ENCODE results near the gene ACP2. TPM values are rescaled to one million over a fixed set of nuclear protein-coding genes. Genes with fewer than 3 reads are reported as not detected.

ACP2 gene
- total RNA-seq, 4 donors from 2014 or later = 21.0 to 46.0 (median 32.0) TPM

DNA sequence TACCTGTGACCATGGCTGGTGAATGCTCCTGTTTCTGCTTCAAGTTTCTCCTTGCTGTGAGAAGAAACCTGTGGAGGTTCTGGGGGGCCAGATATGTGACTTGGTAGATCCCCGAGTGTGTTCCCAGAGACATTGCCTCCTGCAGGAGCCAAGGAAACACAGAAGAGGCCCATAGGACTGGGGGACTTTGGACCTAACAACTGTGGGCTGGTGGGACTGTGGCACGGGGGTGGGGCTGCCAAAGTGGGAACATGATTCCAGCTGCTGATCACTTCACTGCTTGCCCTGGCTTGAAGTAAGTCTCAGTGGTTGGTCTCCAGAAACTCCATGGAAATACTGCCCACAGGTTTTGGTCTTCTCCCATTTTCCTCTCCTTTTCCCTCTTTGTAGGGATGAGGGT is 5.0 kb upstream of the ACP2 start:
- Histone ChIP-seq H3K27ac (peak overlapping the region in 3 of 4 donors; percentile 74 to 80 (median 76)), H3K36me3 (no peaks in the 10 kb centered on the region), H3K4me3 (no peak overlapping the region), H3K9me3 (no peaks in the 10 kb centered on the region), H3K27me3 (no peaks in the 10 kb centered on the region), H3K4me1 (peaks cover 0 to 67% (median 44%) of the 10 kb centered on the region in 3 donors)
- TF ChIP-seq POLR2A (IDR thresholded peaks at IDR 0.05) = no peak
- TF ChIP-seq EP300 (IDR thresholded peaks at IDR 0.05) = no peak
- no peak for TF ChIP-seq POLR2AphosphoS5 (IDR thresholded peaks at IDR 0.05)
- TF ChIP-seq, protein P1, sequence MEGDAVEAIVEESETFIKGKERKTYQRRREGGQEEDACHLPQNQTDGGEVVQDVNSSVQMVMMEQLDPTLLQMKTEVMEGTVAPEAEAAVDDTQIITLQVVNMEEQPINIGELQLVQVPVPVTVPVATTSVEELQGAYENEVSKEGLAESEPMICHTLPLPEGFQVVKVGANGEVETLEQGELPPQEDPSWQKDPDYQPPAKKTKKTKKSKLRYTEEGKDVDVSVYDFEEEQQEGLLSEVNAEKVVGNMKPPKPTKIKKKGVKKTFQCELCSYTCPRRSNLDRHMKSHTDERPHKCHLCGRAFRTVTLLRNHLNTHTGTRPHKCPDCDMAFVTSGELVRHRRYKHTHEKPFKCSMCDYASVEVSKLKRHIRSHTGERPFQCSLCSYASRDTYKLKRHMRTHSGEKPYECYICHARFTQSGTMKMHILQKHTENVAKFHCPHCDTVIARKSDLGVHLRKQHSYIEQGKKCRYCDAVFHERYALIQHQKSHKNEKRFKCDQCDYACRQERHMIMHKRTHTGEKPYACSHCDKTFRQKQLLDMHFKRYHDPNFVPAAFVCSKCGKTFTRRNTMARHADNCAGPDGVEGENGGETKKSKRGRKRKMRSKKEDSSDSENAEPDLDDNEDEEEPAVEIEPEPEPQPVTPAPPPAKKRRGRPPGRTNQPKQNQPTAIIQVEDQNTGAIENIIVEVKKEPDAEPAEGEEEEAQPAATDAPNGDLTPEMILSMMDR (IDR thresholded peaks at IDR 0.05) = no peak
- 89% methylated on average over 1 of the region's 2 CpGs; no CpG with 5 or more reads in 1 of the 2 donors for WGBS, 2 donors (ENCODE audit: low coverage in 1 of 2)
- ATAC-seq = no peak

DNA sequence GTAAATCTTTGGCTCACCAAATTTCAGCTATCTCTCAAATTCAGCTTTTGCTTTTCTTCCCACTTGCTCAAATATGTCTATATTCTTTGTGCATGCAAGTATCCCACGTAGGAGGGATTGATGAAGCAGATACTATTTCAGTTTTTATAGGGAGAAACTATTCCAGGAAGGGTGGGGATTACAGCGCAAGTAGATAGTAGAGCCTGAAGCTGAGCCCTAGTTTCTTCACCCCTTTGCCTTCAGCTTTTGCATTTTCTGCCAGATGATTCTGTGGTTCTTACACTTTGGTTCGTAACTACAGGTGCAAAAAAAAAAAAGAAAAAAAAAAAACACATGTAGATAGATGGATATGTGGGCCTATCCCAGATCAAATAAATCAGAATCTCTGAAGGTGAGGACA is 3.1 kb upstream of the ACP2 start:
- Histone ChIP-seq H3K4me3 (no peak overlapping the region), H3K4me1 (peaks cover 0 to 64% (median 39%) of the 10 kb centered on the region in 3 donors), H3K27me3 (no peaks in the 10 kb centered on the region), H3K36me3 (peaks cover 0 to 5% of the 10 kb centered on the region in 2 donors), H3K9me3 (no peaks in the 10 kb centered on the region), H3K27ac (no peak overlapping the region)
- TF ChIP-seq POLR2AphosphoS5 (IDR thresholded peaks at IDR 0.05) = no peak
- TF ChIP-seq POLR2A (IDR thresholded peaks at IDR 0.05) = no peak
- TF ChIP-seq, protein P1 (IDR thresholded peaks at IDR 0.05) = no peak
- ATAC-seq = no peak
- WGBS, 2 donors (ENCODE audit: low coverage in 1 of 2) = 61 to 69% methylated on average over 3 of the region's 3 CpGs

DNA sequence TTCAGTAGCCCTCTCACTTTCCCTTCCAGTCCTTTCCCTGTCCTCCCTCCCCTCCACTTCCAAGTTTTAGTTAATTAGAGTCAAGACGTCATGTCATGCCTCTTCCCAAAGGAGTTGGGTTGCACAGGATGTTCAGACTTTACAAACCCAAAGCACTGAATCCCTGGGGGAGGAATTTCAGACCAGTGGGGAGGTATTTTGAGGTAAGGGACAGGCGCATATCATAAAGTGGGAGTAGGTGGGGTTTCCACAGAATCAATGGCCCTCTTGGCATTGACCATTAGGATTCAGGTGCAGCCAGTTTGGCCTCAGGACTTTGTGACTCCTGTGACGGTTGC is 733 bp upstream of the ACP2 start:
- peaks cover 0 to 47% (median 23%) of the 10 kb centered on the region in 3 donors for H3K4me1 ChIP-seq
- ATAC-seq = no peak

DNA sequence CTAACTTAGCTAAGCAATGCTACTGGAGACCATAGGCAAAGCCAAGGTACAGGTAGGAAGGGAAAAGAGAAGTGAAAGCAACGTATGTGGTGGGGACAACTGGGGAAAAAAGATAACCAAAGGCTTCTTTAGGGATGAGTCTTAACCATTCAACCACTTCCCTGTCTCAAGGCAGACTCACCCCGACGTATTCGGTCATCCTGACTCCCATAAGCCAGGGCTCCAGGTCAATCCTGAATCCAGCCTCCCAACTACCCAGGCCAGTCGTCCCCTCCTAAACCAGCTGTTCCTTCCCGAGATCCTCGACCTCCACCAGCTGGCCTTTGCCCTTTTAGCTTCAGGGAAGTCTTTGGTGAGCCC is 330 bp downstream of the ACP2 start:
- peaks cover 0 to 36% (median 14%) of the 10 kb centered on the region in 3 donors for H3K4me1 ChIP-seq
- TF ChIP-seq, protein P1 (IDR thresholded peaks at IDR 0.05) = no peak
- no peak for TF ChIP-seq EP300 (IDR thresholded peaks at IDR 0.05)
- no peak for TF ChIP-seq POLR2AphosphoS5 (IDR thresholded peaks at IDR 0.05)
- no peak for TF ChIP-seq POLR2A (IDR thresholded peaks at IDR 0.05)
- H3K9me3 ChIP-seq = no peaks in the 10 kb centered on the region
- 5% methylated on average over 5 of the region's 7 CpGs; no CpG with 5 or more reads in 1 of the 2 donors for WGBS, 2 donors (ENCODE audit: low coverage in 1 of 2)
- H3K36me3 ChIP-seq = peaks cover 0 to 39% of the 10 kb centered on the region in 2 donors
- peak overlapping the region; percentile 60 to 88 for H3K4me3 ChIP-seq
- peak; percentile 2 for ATAC-seq
- H3K27ac ChIP-seq = peak overlapping the region; percentile 44 to 88 (median 87)
- no peaks in the 10 kb centered on the region for H3K27me3 ChIP-seq

More for the DNA sequence above, 733 bp upstream of the ACP2 start:
- 58% methylated on average over 3 of the region's 3 CpGs; no CpG with 5 or more reads in 1 of the 2 donors for WGBS, 2 donors (ENCODE audit: low coverage in 1 of 2)
- Histone ChIP-seq H3K4me3 (peak overlapping the region; percentile 60 to 88), H3K27ac (peak overlapping the region in 3 of 4 donors; percentile 86 to 88 (median 88)), H3K27me3 (no peaks in the 10 kb centered on the region), H3K9me3 (no peaks in the 10 kb centered on the region), H3K36me3 (peaks cover 0 to 29% of the 10 kb centered on the region in 2 donors)
- TF ChIP-seq, protein P1 (IDR thresholded peaks at IDR 0.05) = no peak
- no peak for TF ChIP-seq POLR2AphosphoS5 (IDR thresholded peaks at IDR 0.05)

DNA sequence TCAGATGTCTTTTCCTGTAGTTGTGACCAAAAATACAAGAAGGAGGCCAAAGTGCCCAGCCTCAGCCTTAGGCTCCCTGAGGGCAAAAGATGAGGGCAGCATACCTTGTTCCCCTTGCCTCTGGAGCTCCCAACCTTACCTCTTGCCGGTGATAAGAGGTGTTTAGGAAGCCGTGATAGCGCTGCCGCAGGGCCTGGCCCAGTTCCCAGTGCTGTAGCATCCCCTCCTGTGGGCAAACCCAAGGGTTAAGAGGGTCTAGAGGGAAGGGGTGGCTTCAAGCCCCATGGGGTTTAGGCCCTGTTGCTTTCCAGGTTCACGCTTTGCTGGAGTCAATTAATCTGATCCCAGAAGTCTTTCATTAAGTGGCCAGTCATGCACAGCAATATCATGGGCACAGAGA is 1.1 kb downstream of the ACP2 start:
- TF ChIP-seq POLR2AphosphoS5 (IDR thresholded peaks at IDR 0.05) = no peak
- TF ChIP-seq, protein P1 (IDR thresholded peaks at IDR 0.05) = no peak
- no peak for TF ChIP-seq POLR2A (IDR thresholded peaks at IDR 0.05)
- no peak for TF ChIP-seq EP300 (IDR thresholded peaks at IDR 0.05)
- 50% methylated on average over 1 of the region's 5 CpGs; no CpG with 5 or more reads in 1 of the 2 donors for WGBS, 2 donors (ENCODE audit: low coverage in 1 of 2)
- H3K27ac ChIP-seq = peak overlapping the region in 1 of 4 donors; percentile 86
- peaks cover 0 to 35% (median 14%) of the 10 kb centered on the region in 3 donors for H3K4me1 ChIP-seq
- ATAC-seq = no peak
- H3K27me3 ChIP-seq = no peaks in the 10 kb centered on the region
- peak overlapping the region in 1 of 2 donors; percentile 88 for H3K4me3 ChIP-seq
- no peaks in the 10 kb centered on the region for H3K9me3 ChIP-seq
- peaks cover 0 to 47% of the 10 kb centered on the region in 2 donors for H3K36me3 ChIP-seq
